Right cardiac atrium (tissue), 5 donors: ENCODE data around the gene GPRIN1. TPM values are rescaled to one million over a fixed set of nuclear protein-coding genes. Genes with fewer than 3 reads are reported as not detected.

Experiments
- ATAC-seq, 2 donors: fragments of 200-7000 bp; cut with Tn5 transposase; one replicate each; pipeline versions ENCODE4 v1.8.0 to v1.9.1; 2020; ENCODE audit warnings: moderate library complexity in 2 of 2, mild to moderate bottlenecking in 1 of 2
- DNase-seq, 3 donors: peaks; one replicate each; pipeline ENCODE4 v3.0.0-alpha.2; 2020
- H3K27ac ChIP-seq: one replicate; pipeline ENCODE4 v1.5.1; 2013; ENCODE audit warnings: mild to moderate bottlenecking, low read length, control low read depth, moderate library complexity
- H3K27me3 ChIP-seq: one replicate; pipeline ENCODE4 v1.6.1; 2013; ENCODE audit not compliant: control insufficient read depth, insufficient read depth
- H3K4me1 ChIP-seq: one replicate; pipeline ENCODE4 v1.6.1; 2013; ENCODE audit warnings: low read length; ENCODE audit not compliant: control insufficient read depth, insufficient read depth
- H3K4me3 ChIP-seq: one replicate; pipeline ENCODE4 v1.5.1; 2013; ENCODE audit warnings: low read length, control low read depth
- H3K9me3 ChIP-seq: one replicate; pipeline ENCODE4 v1.6.1; 2013; ENCODE audit warnings: low read length; ENCODE audit not compliant: control insufficient read depth
- WGBS: extraction: QIAGEN DNeasy Blood & Tissue Kit; methylation state at CpG from one replicate; pipeline ENCODE4 v1.1.7; 2013; 5-methylcytosine and 5-hydroxymethylcytosine counted together
- intact Hi-C, 4 donors: fragments of 100-400 bp; cut with DNase I; formaldehyde crosslinking; loops; one replicate each; pipeline versions ENCODE4 v1.11.0 to v1.14.0; 2022 to 2023
- polyA plus RNA-seq: library from polyadenylated mRNA; stranded (reverse); fragments of 200-250 nt; gene quantifications from one replicate; pipeline ENCODE4 v1.2.3, GENCODE V29; 2013
- total RNA-seq, 4 donors: library from RNA; stranded (reverse); fragmentation: NEBNext Ultra II Directional; extraction: Animal tissue kit (Norgen Biotek cat#: 25700); gene quantifications; one replicate each; pipeline ENCODE4 v1.2.1, GENCODE V29; 2021
- donor health status: healthy with polysubstance abuse.
- donor health status: DM: no; HTN: yes; CAD: no.
- donor health status: DM: no; HTN: no; CAD: no.
- donor health status: DM: no; HTN: yes; CAD: no; lungs with severe emphysema.
- donor health status: DM: yes; HTN: yes; CAD: no.

Gene GPRIN1
- total and polyA plus RNA-seq, 5 donors = 0.23 to 0.62 (median 0.37) TPM

- Histone ChIP-seq H3K9me3 (no peaks in the 10 kb centered on the region), H3K4me1 (peaks cover 1% of the 10 kb centered on the region), H3K4me3 (no peak overlapping the region), H3K27me3 (no peaks in the 10 kb centered on the region), H3K27ac (no peak overlapping the region)
- ATAC-seq (no peak), DNase-seq (no peak)
- intact Hi-C loops = loop anchor here in 1 of 4 donors (10.0 kb wide), 1 partner anchor 464 kb away; no protein-coding TSS in a partner anchor
- 71% methylated on average over 8 of the region's 8 CpGs for WGBS
These were observed 40.5 kb upstream of the GPRIN1 start for GRCh38 chr5:176650354-176650884.

DNA sequence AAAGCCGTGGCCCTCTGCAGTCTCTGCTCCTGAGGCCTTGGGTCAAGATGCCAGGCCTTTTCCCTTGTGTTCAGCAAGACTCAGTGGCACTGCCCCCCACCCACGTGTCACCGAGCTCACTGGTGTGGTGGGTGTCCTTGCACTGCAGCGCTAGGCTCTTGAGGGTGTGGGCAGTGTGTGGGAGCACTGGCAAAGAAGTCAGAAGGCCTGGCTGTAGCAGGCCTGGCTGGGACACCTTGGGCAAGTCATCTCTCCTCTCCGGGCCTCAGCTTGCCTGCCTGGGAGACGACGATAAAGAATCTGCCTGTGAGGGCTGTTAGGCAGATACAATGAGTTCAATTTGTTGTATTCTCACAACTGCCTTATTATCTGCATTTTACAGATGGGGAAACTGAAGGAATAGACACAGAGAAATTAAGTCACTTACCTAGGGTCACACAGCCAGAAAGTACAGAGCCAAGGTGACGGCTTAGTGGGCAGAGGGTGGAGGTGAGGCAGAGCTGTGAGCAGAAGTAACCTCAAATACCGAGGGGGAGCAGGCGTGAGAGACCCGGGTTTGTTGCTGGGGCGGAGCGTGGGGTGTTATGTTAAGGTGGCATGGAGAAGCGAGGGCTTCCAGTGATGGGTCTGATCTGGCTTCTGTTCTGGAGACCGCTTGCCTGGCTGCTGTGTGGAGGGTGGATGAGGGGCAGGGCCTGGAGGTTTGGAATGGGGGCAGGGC is 38.7 kb upstream of the GPRIN1 start:
- peak in 1 of 3 donors; percentile 63 for DNase-seq
- no peaks in the 10 kb centered on the region for H3K9me3 ChIP-seq
- ATAC-seq = no peak
- 72% methylated on average over 15 of the region's 15 CpGs for WGBS
- H3K4me3 ChIP-seq = no peak overlapping the region
- no peak overlapping the region for H3K27ac ChIP-seq
- intact Hi-C loops = loop anchor here in 1 of 4 donors (10.0 kb wide), 1 partner anchor 64 kb away; no protein-coding TSS in a partner anchor
- H3K4me1 ChIP-seq = peaks cover 1% of the 10 kb centered on the region
- H3K27me3 ChIP-seq = no peaks in the 10 kb centered on the region

DNA sequence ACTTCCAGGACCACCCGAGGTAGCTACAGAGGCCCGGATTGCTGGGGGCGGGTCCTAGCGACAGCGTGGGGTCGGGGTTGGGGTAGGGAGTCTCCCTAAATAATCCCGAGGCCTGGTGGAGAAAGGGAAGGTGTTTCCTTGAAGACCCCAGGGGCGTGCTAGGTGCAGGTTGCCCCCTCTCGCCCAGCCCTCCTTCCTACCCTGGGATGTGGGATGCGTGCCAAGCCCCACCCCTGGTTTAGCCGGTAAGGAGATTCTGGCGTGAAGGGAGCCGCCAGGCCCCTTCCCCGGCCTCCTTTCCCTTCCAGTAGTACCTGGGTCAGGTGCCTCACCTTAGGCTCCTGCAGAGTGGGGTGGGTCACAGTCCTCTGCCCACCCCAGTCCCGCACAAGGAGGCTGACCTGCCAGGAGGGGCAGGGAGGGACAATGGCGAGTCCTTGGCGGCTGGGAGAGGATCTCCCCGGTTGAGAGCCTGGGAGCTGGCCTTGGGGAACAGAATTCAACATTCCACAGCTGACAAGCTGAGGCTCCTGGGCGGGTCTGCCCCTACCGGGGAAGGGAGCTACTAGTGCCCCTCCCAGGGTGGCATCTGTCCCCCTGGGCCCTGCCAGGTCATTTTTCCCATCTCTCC is 38.0 kb upstream of the GPRIN1 start:
- Histone ChIP-seq H3K27me3 (no peaks in the 10 kb centered on the region), H3K4me3 (peak overlapping the region; percentile 84), H3K4me1 (peaks cover 1% of the 10 kb centered on the region), H3K27ac (no peak overlapping the region), H3K9me3 (no peaks in the 10 kb centered on the region)
- DNase-seq (peak; percentile 63 to 87 (median 81)), ATAC-seq (no peak)
- intact Hi-C loops = loop anchor here in 2 of 4 donors (2.0 to 10.0 kb wide), 2 partner anchors 63 to 73 kb away; no protein-coding TSS in a partner anchor
- WGBS = 7% methylated on average over 20 of the region's 20 CpGs

GRCh38 chr5:176647030-176647842 is 37.3 kb upstream of the GPRIN1 start, which contains the start of gene TSPAN17:
TSPAN17 (plus strand) TSS chr5:176647484; CDS start chr5:176647616, 132 bp downstream.
- DNase-seq = peak; percentile 100
- under 1% methylated on average over 63 of the region's 63 CpGs for WGBS
- Histone ChIP-seq H3K27me3 (no peaks in the 10 kb centered on the region), H3K27ac (peak within 1 kb of the TSS; percentile 75), H3K9me3 (no peaks in the 10 kb centered on the region), H3K4me1 (peaks cover 1% of the 10 kb centered on the region), H3K4me3 (peak within 1 kb of the TSS; percentile 84)
- peak; percentile 98 to 99 for ATAC-seq
- intact Hi-C loops = loop anchor here in 2 of 4 donors (2.0 to 10.0 kb wide), 2 partner anchors 62 to 72 kb away; no protein-coding TSS in a partner anchor

GRCh38 chr5:176646707-176647029 is 36.7 kb upstream of the GPRIN1 start:
- peak in 1 of 3 donors; percentile 76 for DNase-seq
- ATAC-seq = peak; percentile 0 to 5
- intact Hi-C loops = loop anchor here in 2 of 4 donors (2.0 to 10.0 kb wide), 2 partner anchors 62 to 72 kb away; no protein-coding TSS in a partner anchor

DNA sequence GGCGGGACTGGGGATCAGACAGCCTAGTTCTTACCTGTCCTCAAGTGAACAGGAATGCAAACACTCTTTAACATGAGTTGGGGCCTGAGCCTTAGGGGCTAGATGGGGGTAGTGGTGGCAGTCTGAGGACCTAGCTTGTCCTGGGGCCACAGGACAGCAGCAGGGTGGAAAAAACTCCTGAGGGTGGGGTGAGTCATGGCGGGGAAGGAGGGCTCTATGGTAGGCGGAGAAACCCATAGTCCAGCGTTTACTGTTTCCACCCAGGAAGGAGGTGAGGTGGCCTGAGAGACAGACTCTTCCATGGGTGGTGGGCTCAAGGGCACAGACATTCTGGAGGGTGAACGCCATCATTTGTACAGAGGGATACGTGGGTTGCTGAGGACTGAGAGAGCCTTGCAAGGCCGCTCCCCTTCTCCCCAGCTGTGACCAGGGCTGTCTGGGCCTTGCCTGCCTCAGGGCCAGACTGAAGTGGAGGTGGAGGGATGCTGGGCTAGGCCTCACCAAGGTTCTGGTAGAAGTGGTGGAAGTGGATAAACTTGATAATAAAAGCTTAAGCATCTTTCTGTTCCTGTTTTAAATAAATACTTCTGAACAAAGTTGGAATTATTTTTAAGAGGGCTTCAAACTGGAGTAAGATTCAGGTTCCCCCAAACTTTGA is 36.2 kb upstream of the GPRIN1 start:
- WGBS = 94% methylated on average over 7 of the region's 7 CpGs
- Histone ChIP-seq H3K27me3 (no peaks in the 10 kb centered on the region), H3K27ac (no peak overlapping the region), H3K4me1 (peaks cover 1% of the 10 kb centered on the region), H3K9me3 (no peaks in the 10 kb centered on the region), H3K4me3 (no peak overlapping the region)
- ATAC-seq = no peak
- peak in 1 of 3 donors; percentile 45 for DNase-seq
- intact Hi-C loops = loop anchor here in 2 of 4 donors (2.0 to 10.0 kb wide), 2 partner anchors 61 to 71 kb away; no protein-coding TSS in a partner anchor

More at GRCh38 chr5:176646707-176647029, 36.7 kb upstream of the GPRIN1 start:
- 26% methylated on average over 11 of the region's 11 CpGs for WGBS
- H3K4me3 ChIP-seq = peak overlapping the region; percentile 44
- H3K9me3 ChIP-seq = no peaks in the 10 kb centered on the region
- peaks cover 1% of the 10 kb centered on the region for H3K4me1 ChIP-seq
- peak overlapping the region; percentile 75 for H3K27ac ChIP-seq
- no peaks in the 10 kb centered on the region for H3K27me3 ChIP-seq

GRCh38 chr5:176644878-176645670 is 35.1 kb upstream of the GPRIN1 start:
- H3K4me1 ChIP-seq = peaks cover 1% of the 10 kb centered on the region
- intact Hi-C loops = loop anchor here in 1 of 4 donors (10.0 kb wide), 1 partner anchor 60 kb away; no protein-coding TSS in a partner anchor
- DNase-seq (peak in 2 of 3 donors; percentile 53 to 54), ATAC-seq (no peak)
- no peak overlapping the region for H3K4me3 ChIP-seq
- no peaks in the 10 kb centered on the region for H3K27me3 ChIP-seq
- H3K27ac ChIP-seq = no peak overlapping the region
- WGBS = 90% methylated on average over 22 of the region's 22 CpGs
- no peaks in the 10 kb centered on the region for H3K9me3 ChIP-seq

GRCh38 chr5:176644294-176644693 is 34.3 kb upstream of the GPRIN1 start:
- H3K27ac ChIP-seq = no peak overlapping the region
- H3K27me3 ChIP-seq = no peaks in the 10 kb centered on the region
- H3K4me3 ChIP-seq = no peak overlapping the region
- intact Hi-C loops = loop anchor here in 1 of 4 donors (10.0 kb wide), 1 partner anchor 59 kb away; no protein-coding TSS in a partner anchor
- DNase-seq = no peak
- WGBS = 66% methylated on average over 9 of the region's 9 CpGs
- no peak for ATAC-seq
- peaks cover 1% of the 10 kb centered on the region for H3K4me1 ChIP-seq
- H3K9me3 ChIP-seq = no peaks in the 10 kb centered on the region

GRCh38 chr5:176643491-176644219 is 33.7 kb upstream of the GPRIN1 start:
- H3K9me3 ChIP-seq = no peaks in the 10 kb centered on the region
- WGBS = 82% methylated on average over 11 of the region's 11 CpGs
- H3K27me3 ChIP-seq = no peaks in the 10 kb centered on the region
- ATAC-seq (no peak), DNase-seq (peak in 2 of 3 donors; percentile 7 to 62)
- peaks cover 1% of the 10 kb centered on the region for H3K4me1 ChIP-seq
- no peak overlapping the region for H3K4me3 ChIP-seq
- intact Hi-C loops = loop anchor here in 1 of 4 donors (10.0 kb wide), 1 partner anchor 59 kb away; no protein-coding TSS in a partner anchor
- H3K27ac ChIP-seq = no peak overlapping the region
